A673 (cell line): Measurements from ENCODE around the gene KRT17. TPM values are rescaled to one million over a fixed set of nuclear protein-coding genes. Genes with fewer than 3 reads are reported as not detected.
"Not testable (repeated sequence)": the region's sequence is repeated elsewhere in the genome, so short reads cannot be mapped to it uniquely, and the experiment has no call there.

Experiments
- BruUV-seq: library from RNA; stranded (reverse); fragments of 400-500 nt; replicated peaks from 2 replicates; lab custom pipeline; 2021; lab: Mats Ljungman, UMichigan
- CTCF ChIA-PET: fragments of 300-600 bp; sonication (Branson Sonifier 250); formaldehyde crosslinking; loops from one replicate; lab custom pipeline; 2022; ENCODE audit warnings: antibody characterized with exemption; lab: Charles Lee
- POLR2A ChIA-PET: fragments of 300-600 bp; sonication (Branson Sonifier 250); formaldehyde crosslinking; loops from one replicate; lab custom pipeline; 2022; ENCODE audit warnings: antibody characterized with exemption; ENCODE audit not compliant: low non-redundant PET; lab: Charles Lee
- DNase-seq: peaks from one replicate; pipeline ENCODE4 v3.0.0-alpha.2; 2015; ENCODE audit warnings: low spot score
- H3K27ac ChIP-seq: fragments of 200-600 bp; sonication (generic); 2 replicates; pipeline ENCODE4 v1.5.1; 2016; ENCODE audit warnings: mixed run types, low read depth, mild to moderate bottlenecking, mixed read lengths, antibody characterized with exemption, low read length; ENCODE audit not compliant: poor library complexity, severe bottlenecking
- H3K27me3 ChIP-seq: fragments of 200-600 bp; sonication (generic); replicated peaks from 2 replicates; pipeline ENCODE4 v1.6.1; 2017; ENCODE audit warnings: mixed run types, low read depth, mild to moderate bottlenecking, mixed read lengths, antibody characterized with exemption, low read length; ENCODE audit not compliant: insufficient read depth, poor library complexity
- H3K36me3 ChIP-seq: fragments of 200-600 bp; sonication (generic); 2 replicates; pipeline ENCODE4 v1.6.1; 2016; ENCODE audit warnings: mixed run types, mild to moderate bottlenecking, mixed read lengths, antibody characterized with exemption, low read length; ENCODE audit not compliant: insufficient read depth, poor library complexity, severe bottlenecking
- H3K4me1 ChIP-seq: fragments of 200-600 bp; sonication (generic); 2 replicates; pipeline ENCODE4 v1.6.1; 2017; ENCODE audit warnings: mixed run types, mild to moderate bottlenecking, mixed read lengths, antibody characterized with exemption, low read length; ENCODE audit not compliant: insufficient read depth, poor library complexity, severe bottlenecking
- H3K4me3 ChIP-seq: fragments of 200-600 bp; sonication (generic); 2 replicates; pipeline ENCODE4 v1.5.1; 2016; ENCODE audit warnings: low read depth, mixed run types, mild to moderate bottlenecking, mixed read lengths, low read length; ENCODE audit not compliant: poor library complexity, severe bottlenecking
- H3K9me3 ChIP-seq: fragments of 200-600 bp; sonication (generic); 2 replicates; pipeline ENCODE4 v1.6.1; 2016; ENCODE audit warnings: mixed run types, low read depth, mild to moderate bottlenecking, mixed read lengths, antibody characterized with exemption, low read length; ENCODE audit not compliant: poor library complexity, severe bottlenecking
- CTCF ChIP-seq: fragments of 300-800, 200-600 bp; sonication (generic); conservative IDR thresholded peaks from 2 replicates; pipeline ENCODE4 v1.5.1; 2017; ENCODE audit warnings: low read depth, mild to moderate bottlenecking, antibody characterized with exemption, low read length, moderate library complexity, mixed read lengths
- EZH2 ChIP-seq: fragments of 200-600 bp; sonication (generic); IDR thresholded peaks from 2 replicates; pipeline ENCODE4 v1.6.1; 2017; ENCODE audit warnings: borderline replicate concordance, low read depth, mild to moderate bottlenecking, mixed read lengths, antibody characterized with exemption, low read length; ENCODE audit not compliant: poor library complexity, severe bottlenecking
- intact Hi-C: fragments of 100-400 bp; cut with micrococcal nuclease; formaldehyde crosslinking; loops from one replicate; pipeline ENCODE4 v1.10.0; 2022; ENCODE audit not compliant: unreplicated experiment
- total RNA-seq: library from RNA; stranded (reverse); gene quantifications from 2 replicates; pipeline ENCODE4 v1.2.3, GENCODE V29; 2021

The KRT17 gene
- total RNA-seq, 1 experiment from 2014 or later: 54.1 TPM

GRCh38 chr17:41642252-41643156 is 18.1 kb upstream of the KRT17 start:
- no peaks in the 10 kb centered on the region for H3K36me3 ChIP-seq
- no peak overlapping the region for H3K27ac ChIP-seq
- no peak overlapping the region for H3K4me3 ChIP-seq
- TF ChIP-seq EZH2 (no peak), CTCF (no peak)
- intact Hi-C loops: no loop called here
- H3K9me3 ChIP-seq: no peaks in the 10 kb centered on the region
- DNase-seq: no peak
- ChIA-PET CTCF (no interaction called here), POLR2A (no interaction called here)
- peaks cover 4% of the 10 kb centered on the region for H3K4me1 ChIP-seq
- H3K27me3 ChIP-seq: no peaks in the 10 kb centered on the region
- BruUV-seq: no TSS peak

DNA sequence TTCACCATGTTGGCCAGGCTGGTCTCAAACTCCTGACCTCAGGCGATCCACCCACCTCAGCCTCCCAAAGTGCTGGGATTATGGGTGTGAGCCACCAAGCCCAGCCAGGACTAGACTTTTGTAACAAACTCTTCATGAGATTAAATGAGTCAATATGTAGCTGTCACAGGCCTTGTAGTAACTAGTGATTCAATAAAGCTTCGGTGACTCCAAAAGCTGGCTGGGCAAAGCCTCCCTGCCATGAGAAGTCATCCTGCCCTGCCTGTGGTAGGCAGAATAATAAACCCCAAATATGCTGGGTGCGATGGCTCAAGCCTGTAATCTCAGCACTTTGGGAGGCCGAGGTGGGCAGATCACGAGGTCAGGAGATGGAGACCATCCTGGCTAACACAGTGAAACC is 16.2 kb upstream of the KRT17 start:
- H3K27me3 ChIP-seq, H3K9me3 ChIP-seq, H3K36me3 ChIP-seq, POLR2A ChIA-PET, intact Hi-C loops, H3K4me1 ChIP-seq, H3K27ac ChIP-seq, BruUV-seq, H3K4me3 ChIP-seq, DNase-seq: not testable (repeated sequence)
- CTCF ChIA-PET: interaction anchor here (1.2 kb wide), 1 partner anchor 92 kb away, joined by 4 read pairs; no protein-coding TSS in a partner anchor

GRCh38 chr17:41639492-41640473 is 15.4 kb upstream of the KRT17 start:
- Histone ChIP-seq H3K4me3 (no peak overlapping the region), H3K9me3 (no peaks in the 10 kb centered on the region), H3K27ac (no peak overlapping the region), H3K4me1 (peaks cover 10% of the 10 kb centered on the region), H3K27me3 (no peaks in the 10 kb centered on the region), H3K36me3 (no peaks in the 10 kb centered on the region)
- POLR2A ChIA-PET: interaction anchor here (0.6 kb wide), 1 partner anchor 21 kb away, joined by 4 read pairs; no protein-coding TSS in a partner anchor
- CTCF ChIA-PET: interaction anchor here (1.2 kb wide), 1 partner anchor 91 kb away, joined by 4 read pairs; no protein-coding TSS in a partner anchor
- no peak for DNase-seq
- TF ChIP-seq EZH2: no peak
- no peak for TF ChIP-seq CTCF
- no TSS peak for BruUV-seq
- intact Hi-C loops: no loop called here
